Esophagus squamous epithelium (tissue), 5 donors: ENCODE measurements around the gene MTTP. TPM values are rescaled to one million over a fixed set of nuclear protein-coding genes. Genes with fewer than 3 reads are reported as not detected.

Source experiments
- DNase-seq: peaks from one replicate; lab custom pipeline; 2025; lab: John Stamatoyannopoulos, UW
- H3K27ac ChIP-seq, 4 donors: fragments of 200-600 bp; sonication (generic); one replicate each; pipeline ENCODE4 v1.5.1; 2016 to 2019; ENCODE audit warnings: mild to moderate bottlenecking in 1 of 4
- H3K27me3 ChIP-seq, 4 donors: fragments of 200-600 bp; sonication (generic); 1 replicate in 3 of 4; 2 replicates in 1 of 4; pipeline versions ENCODE4 v1.5.1 to v1.6.0; 2017 to 2021; ENCODE audit warnings: antibody characterized with exemption in 1 of 4
- H3K36me3 ChIP-seq, 3 donors: fragments of 200-600 bp; sonication (generic); one replicate each; pipeline ENCODE4 v1.5.1; 2016 to 2019
- H3K4me1 ChIP-seq, 3 donors: fragments of 200-600 bp; sonication (generic); one replicate each; pipeline ENCODE4 v1.5.1; 2017 to 2019
- H3K4me3 ChIP-seq, 4 donors: fragments of 200-600 bp; sonication (generic); 1 replicate in 3 of 4; 2 replicates in 1 of 4; pipeline ENCODE4 v1.5.1; 2016 to 2019; ENCODE audit warnings: mild to moderate bottlenecking in 2 of 4, moderate library complexity in 1 of 4
- H3K9me3 ChIP-seq, 3 donors: fragments of 200-600 bp; sonication (generic); one replicate each; pipeline ENCODE4 v1.5.1; 2016 to 2019
- CTCF ChIP-seq, 6 experiments: fragments of 450-650 bp in 4 of 6; fragments of 200-600 bp in 2 of 6; sonication (generic) in 2 of 6; IDR thresholded peaks; one replicate each; pipeline ENCODE4 v1.5.1; 2016 to 2019; ENCODE audit warnings: antibody characterized with exemption in 6 of 6, mild to moderate bottlenecking in 4 of 6, moderate library complexity in 4 of 6
- POLR2A ChIP-seq, 4 donors: fragments of 450-650 bp; IDR thresholded peaks; one replicate each; pipeline ENCODE4 v1.6.1; 2017; ENCODE audit warnings: antibody characterized with exemption in 4 of 4, mild to moderate bottlenecking in 4 of 4, moderate library complexity in 3 of 4
- WGBS, 2 donors: methylation state at CpG; one replicate each; pipeline ENCODE4 v1.1.5; 2018; 5-methylcytosine and 5-hydroxymethylcytosine counted together
- intact Hi-C: fragments of 100-400 bp; cut with DNase I; formaldehyde crosslinking; loops from one replicate; pipeline ENCODE4 v1.15.0; 2022
- total RNA-seq, 4 donors: library from RNA; depleted of rRNA; stranded (reverse); fragments of >200 nt; gene quantifications; one replicate each; pipeline ENCODE4 v1.1.0, GENCODE V29; 2016
- donor health status: DM: yes; HTN: yes; CAD: no.

Gene MTTP
- total RNA-seq, 4 donors from 2014 or later = 0.13 to 0.41 (median 0.19) TPM; not detected in 1

GRCh38 chr4:99634742-99635360 is 60.2 kb downstream of the MTTP start:
- Histone ChIP-seq H3K27me3 (peaks cover 0 to 21% (median 0%) of the 10 kb centered on the region in 4 donors), H3K4me3 (no peak overlapping the region), H3K4me1 (peaks cover 0 to 5% (median 0%) of the 10 kb centered on the region in 3 donors), H3K36me3 (no peaks in the 10 kb centered on the region), H3K9me3 (no peaks in the 10 kb centered on the region), H3K27ac (peak overlapping the region in 1 of 4 donors; percentile 28)
- WGBS, 2 donors = 63 to 80% methylated on average over 1 of the region's 1 CpG
- DNase-seq = no peak
- intact Hi-C loops = no loop called here
- no peak for TF ChIP-seq POLR2A (IDR thresholded peaks at IDR 0.05)
- TF ChIP-seq CTCF (IDR thresholded peaks at IDR 0.05) = no peak

GRCh38 chr4:99635601-99636000 is 61.0 kb downstream of the MTTP start:
- no peak overlapping the region for H3K4me3 ChIP-seq
- intact Hi-C loops = no loop called here
- TF ChIP-seq POLR2A (IDR thresholded peaks at IDR 0.05) = no peak
- TF ChIP-seq CTCF (IDR thresholded peaks at IDR 0.05) = no peak
- H3K4me1 ChIP-seq = peaks cover 0 to 5% (median 0%) of the 10 kb centered on the region in 3 donors
- DNase-seq = no peak
- H3K27me3 ChIP-seq = peaks cover 0 to 14% (median 0%) of the 10 kb centered on the region in 4 donors
- WGBS, 2 donors = 72 to 76% methylated on average over 3 of the region's 3 CpGs
- no peaks in the 10 kb centered on the region for H3K9me3 ChIP-seq
- no peaks in the 10 kb centered on the region for H3K36me3 ChIP-seq
- peak overlapping the region in 1 of 4 donors; percentile 49 for H3K27ac ChIP-seq

- no peaks in the 10 kb centered on the region for H3K9me3 ChIP-seq
- 66 to 67% methylated on average over 2 of the region's 2 CpGs for WGBS, 2 donors
- no peak for TF ChIP-seq CTCF (IDR thresholded peaks at IDR 0.05)
- TF ChIP-seq POLR2A (IDR thresholded peaks at IDR 0.05) = no peak
- peak overlapping the region in 1 of 4 donors; percentile 19 for H3K27ac ChIP-seq
- peaks cover 0 to 13% (median 0%) of the 10 kb centered on the region in 4 donors for H3K27me3 ChIP-seq
- intact Hi-C loops = no loop called here
- no peak overlapping the region for H3K4me3 ChIP-seq
- no peak for DNase-seq
- H3K4me1 ChIP-seq = peaks cover 0 to 5% (median 0%) of the 10 kb centered on the region in 3 donors
- H3K36me3 ChIP-seq = no peaks in the 10 kb centered on the region
Observed at GRCh38 chr4:99636422-99636821, 61.8 kb downstream of the MTTP start.

- DNase-seq = no peak
- H3K4me3 ChIP-seq = no peak overlapping the region
- TF ChIP-seq CTCF (IDR thresholded peaks at IDR 0.05) (no peak), POLR2A (IDR thresholded peaks at IDR 0.05) (no peak)
- intact Hi-C loops = no loop called here
- H3K9me3 ChIP-seq = no peaks in the 10 kb centered on the region
- H3K4me1 ChIP-seq = peaks cover 0 to 5% (median 0%) of the 10 kb centered on the region in 3 donors
- H3K27me3 ChIP-seq = peaks cover 0 to 13% (median 0%) of the 10 kb centered on the region in 4 donors
- H3K27ac ChIP-seq = peak overlapping the region in 3 of 4 donors; percentile 6 to 33 (median 8)
- H3K36me3 ChIP-seq = no peaks in the 10 kb centered on the region
- 54 to 64% methylated on average over 5 of the region's 5 CpGs for WGBS, 2 donors
Observed at GRCh38 chr4:99637174-99637573, 62.5 kb downstream of the MTTP start.

GRCh38 chr4:99640676-99641075 is 66.1 kb downstream of the MTTP start:
- Histone ChIP-seq H3K36me3 (no peaks in the 10 kb centered on the region), H3K27me3 (no peaks in the 10 kb centered on the region), H3K4me1 (no peaks in the 10 kb centered on the region), H3K9me3 (no peaks in the 10 kb centered on the region), H3K27ac (no peak overlapping the region), H3K4me3 (no peak overlapping the region)
- 44 to 58% methylated on average over 2 of the region's 2 CpGs for WGBS, 2 donors
- no peak for TF ChIP-seq CTCF (IDR thresholded peaks at IDR 0.05)
- no peak for TF ChIP-seq POLR2A (IDR thresholded peaks at IDR 0.05)
- intact Hi-C loops = no loop called here
- no peak for DNase-seq
